HepG2 (cell line): Measurements from ENCODE around the gene ZKSCAN3. TPM values are rescaled to one million over a fixed set of nuclear protein-coding genes. Genes with fewer than 3 reads are reported as not detected.

Experiments
- ATAC-seq: fragments of 200-7000 bp; cut with Tn5 transposase; 3 replicates; pipeline ENCODE4 v1.9.1; 2020; ENCODE audit warnings: mild to moderate bottlenecking, moderate library complexity
- BruUV-seq: library from RNA; stranded (reverse); fragments of 400-500 nt; replicated peaks from 2 replicates; lab custom pipeline; 2021; lab: Mats Ljungman, UMichigan
- CTCF ChIA-PET: fragments of 300-600 bp; formaldehyde crosslinking; extraction: SDS; loops from one replicate; lab custom pipeline; 2021; ENCODE audit warnings: low total read pairs, inconsistent platforms, low intra/inter-chr PET ratio; lab: Yijun Ruan, JAX
- POLR2A ChIA-PET: fragments of 350-600 bp; sonication (Branson Sonifier 250); formaldehyde crosslinking; loops from one replicate; lab custom pipeline; 2020; ENCODE audit warnings: antibody characterized with exemption, inconsistent platforms; lab: Yijun Ruan, JAX
- DNase-seq: peaks from one replicate; pipeline ENCODE4 v3.0.0-alpha.2; 2015; ENCODE audit warnings: low spot score
- FAIRE-seq: peaks from 3 replicates; lab custom pipeline; 2011; peaks lifted over from hg19 to GRCh38; lab: Jason Lieb, UNC
- H2AFZ ChIP-seq: one replicate; pipeline ENCODE4 v1.6.1; 2011; ENCODE audit warnings: low read length, inconsistent platforms
- H3K27ac ChIP-seq: fragments of 300-600 bp; 3 replicates; pipeline ENCODE4 v1.8.0; 2011; ENCODE audit warnings: mixed run types, mild to moderate bottlenecking, mixed read lengths, low read length, inconsistent platforms; ENCODE audit not compliant: insufficient read depth; ENCODE audit errors: extremely low read length
- H3K27me3 ChIP-seq, 2 experiments: fragments of 200-600 bp in 1 of 2; 2 replicates in 1 of 2; 3 replicates in 1 of 2; pipeline versions ENCODE4 v1.6.0 to v1.8.0; 2011; ENCODE audit warnings: low read length in 2 of 2, mild to moderate bottlenecking in 2 of 2, moderate library complexity in 2 of 2, inconsistent platforms in 1 of 2; ENCODE audit not compliant: insufficient read depth in 2 of 2, control insufficient read depth in 1 of 2
- H3K36me3 ChIP-seq, 2 experiments: fragments of 200-600 bp in 1 of 2; replicated peaks in 1 of 2; 2 replicates in 1 of 2; 3 replicates in 1 of 2; pipeline versions ENCODE4 v1.5.1 to v1.8.0; 2011; ENCODE audit warnings: low read length in 2 of 2, inconsistent platforms in 1 of 2; ENCODE audit not compliant: insufficient read depth in 2 of 2, control insufficient read depth in 1 of 2
- H3K4me1 ChIP-seq: 2 replicates; pipeline ENCODE4 v1.5.1; 2012; ENCODE audit warnings: low read length, inconsistent platforms; ENCODE audit not compliant: insufficient read depth
- H3K4me2 ChIP-seq: 2 replicates; pipeline ENCODE4 v1.6.0; 2011; ENCODE audit warnings: low read depth, low read length, inconsistent platforms
- H3K4me3 ChIP-seq, 3 experiments: fragments of 200-600 bp in 1 of 3; sonication (generic), shearing (Covaris generic) in 1 of 3; replicated peaks in 1 of 3; 2 replicates each; pipeline ENCODE4 v1.5.1; 2011 to 2016; ENCODE audit warnings: low read length in 3 of 3, inconsistent platforms in 2 of 3, low read depth in 2 of 3, mild to moderate bottlenecking in 2 of 3, control low read depth in 1 of 3, mixed read lengths in 1 of 3; ENCODE audit not compliant: insufficient read depth in 1 of 3
- H3K79me2 ChIP-seq: one replicate; pipeline ENCODE4 v1.6.1; 2011; ENCODE audit warnings: low read length, inconsistent platforms; ENCODE audit not compliant: insufficient read depth
- H3K9ac ChIP-seq: 2 replicates; pipeline ENCODE4 v1.6.0; 2011; ENCODE audit warnings: mild to moderate bottlenecking, low read depth, low read length, inconsistent platforms; ENCODE audit not compliant: insufficient read depth
- H3K9me3 ChIP-seq: 2 replicates; pipeline ENCODE4 v1.5.1; 2012; ENCODE audit warnings: mild to moderate bottlenecking, low read length
- H4K20me1 ChIP-seq: 2 replicates; pipeline ENCODE4 v1.6.0; 2011; ENCODE audit warnings: inconsistent platforms, mild to moderate bottlenecking, low read length, moderate library complexity; ENCODE audit not compliant: insufficient read depth
- ATRX ChIP-seq: sonication (generic); formaldehyde crosslinking; IDR thresholded peaks from 2 replicates; pipeline ENCODE4 v1.4.0; 2020; ENCODE audit warnings: missing genetic modification reagents, borderline replicate concordance
- CREBL2 ChIP-seq: sonication (generic); formaldehyde crosslinking; IDR thresholded peaks from 2 replicates; pipeline ENCODE4 v1.8.1; 2023; ENCODE audit warnings: missing genetic modification reagents, mild to moderate bottlenecking, borderline replicate concordance
- DNMT1 ChIP-seq: sonication (generic); formaldehyde crosslinking; IDR thresholded peaks from 2 replicates; pipeline ENCODE4 v1.5.1; 2020; ENCODE audit warnings: mild to moderate bottlenecking, missing genetic modification reagents
- ETV5 ChIP-seq: IDR thresholded peaks from 2 replicates; pipeline ENCODE4 v1.6.1; 2018; ENCODE audit warnings: missing biosample characterization, missing genetic modification reagents, inconsistent platforms, borderline replicate concordance
- REPIN1 ChIP-seq: sonication (generic); formaldehyde crosslinking; IDR thresholded peaks from 2 replicates; pipeline ENCODE4 v1.8.0; 2022; ENCODE audit warnings: missing genetic modification reagents, low read depth, mild to moderate bottlenecking, borderline replicate concordance
- SAP130 ChIP-seq: IDR thresholded peaks from 2 replicates; pipeline ENCODE4 v1.6.1; 2016; ENCODE audit warnings: low read depth
- SOX5 ChIP-seq: IDR thresholded peaks from 2 replicates; pipeline ENCODE4 v1.6.1; 2016; ENCODE audit warnings: borderline replicate concordance
- TEF ChIP-seq: sonication (generic); formaldehyde crosslinking; IDR thresholded peaks from 2 replicates; pipeline ENCODE4 v1.5.0; 2020; ENCODE audit warnings: missing genetic modification reagents
- ZBTB37 ChIP-seq: sonication (generic); formaldehyde crosslinking; IDR thresholded peaks from 2 replicates; pipeline ENCODE4 v1.4.0; 2020; ENCODE audit warnings: mild to moderate bottlenecking, missing genetic modification reagents
- ZNF24 ChIP-seq: fragments of 450-650 bp; IDR thresholded peaks from 2 replicates; pipeline ENCODE4 v1.6.1; 2017; ENCODE audit warnings: antibody characterized with exemption, mild to moderate bottlenecking
- ZNF251 ChIP-seq: sonication (generic); formaldehyde crosslinking; IDR thresholded peaks from 2 replicates; pipeline ENCODE4 v1.9.0; 2021; ENCODE audit warnings: mild to moderate bottlenecking, missing genetic modification reagents
- ZNF3 ChIP-seq: IDR thresholded peaks from 2 replicates; pipeline ENCODE4 v1.7.0; 2017; ENCODE audit warnings: inconsistent platforms
- ZNF34 ChIP-seq: sonication (generic); formaldehyde crosslinking; IDR thresholded peaks from 2 replicates; pipeline ENCODE4 v1.4.0; 2020; ENCODE audit warnings: mild to moderate bottlenecking, missing genetic modification reagents, borderline replicate concordance
- ZNF598 ChIP-seq: sonication (generic); formaldehyde crosslinking; IDR thresholded peaks from 2 replicates; pipeline ENCODE4 v1.5.1; 2020; ENCODE audit warnings: mild to moderate bottlenecking, missing genetic modification reagents, borderline replicate concordance
- ZNF841 ChIP-seq: sonication (generic); formaldehyde crosslinking; IDR thresholded peaks from 2 replicates; pipeline ENCODE4 v1.8.1; 2023; ENCODE audit warnings: missing genetic modification reagents, borderline replicate concordance
- WGBS: methylation state at CpG from one replicate; pipeline ENCODE4 v1.1.6; 2017; ENCODE audit warnings: low lambda C conversion rate; 5-methylcytosine and 5-hydroxymethylcytosine counted together
- in situ Hi-C: cut with HindIII; loops from 2 replicates; pipeline ENCODE4 v1.10.0; 2017; ENCODE audit warnings: low pct_unique_long_range_greater_than_20kb; ENCODE audit not compliant: extremely low pct_ligation_motif_present
- intact Hi-C: fragments of 100-400 bp; cut with micrococcal nuclease; formaldehyde crosslinking; loops from one replicate; pipeline ENCODE4 v1.10.0; 2022; ENCODE audit not compliant: unreplicated experiment
- polyA plus RNA-seq, 8 experiments: library from polyadenylated mRNA; depleted of rRNA in 3 of 8; stranded (reverse) in 7 of 8; unstranded in 1 of 8; fragments of >200 nt; fragmentation: Illumina TruSeq in 4 of 8; extraction: Trizol in 4 of 8; gene quantifications; 2 replicates each; pipeline versions ENCODE4 v1.2.1 to v1.2.3, GENCODE V29; 2011 to 2016; ENCODE audit warnings: low read depth in 4 of 8, missing spikeins in 1 of 8, mixed read lengths in 1 of 8; ENCODE audit not compliant: insufficient read depth in 1 of 8
- total RNA-seq, 5 experiments: library from RNA; depleted of rRNA; stranded (reverse); fragments of >200 nt; fragmentation: Illumina TruSeq; extraction: Trizol; gene quantifications; 2 replicates each; pipeline ENCODE4 v1.2.3, GENCODE V29; 2016; ENCODE audit warnings: low read depth in 1 of 5
- TF ChIP-seq, protein P1 (sequence below): sonication (generic); formaldehyde crosslinking; IDR thresholded peaks from 2 replicates; pipeline ENCODE4 v1.4.0; 2020; ENCODE audit warnings: missing genetic modification reagents, mild to moderate bottlenecking, borderline replicate concordance
- TF ChIP-seq, protein P2 (sequence below): sonication (generic); formaldehyde crosslinking; IDR thresholded peaks from 2 replicates; pipeline ENCODE4 v1.8.1; 2023; ENCODE audit warnings: mild to moderate bottlenecking, missing genetic modification reagents

ZKSCAN3 gene
- total and polyA plus RNA-seq, 2 of the 13 experiments (the other 11 are each of a cell fraction or from before 2014, with no cell fraction given) = 3.3 to 7.4 TPM

GRCh38 chr6:28347119-28347518, 2.6 kb upstream of the ZKSCAN3 start:
- WGBS = 13% methylated on average over 2 of the region's 2 CpGs
- no peak overlapping the region for H3K9ac ChIP-seq
- ChIA-PET CTCF (no interaction called here), POLR2A (interaction anchor here (2.1 kb wide), 1 partner anchor 12 kb away, joined by 12 read pairs; the partner anchor contains the start of gene ZSCAN31)
- no peak overlapping the region for H3K4me3 ChIP-seq
- peaks cover 20% of the 10 kb centered on the region for H3K79me2 ChIP-seq
- in situ Hi-C loops = no loop called here
- no TSS peak for BruUV-seq
- no peak for FAIRE-seq
- H3K4me2 ChIP-seq = no peak overlapping the region
- H4K20me1 ChIP-seq = no peaks in the 10 kb centered on the region
- no peak for DNase-seq
- no peaks in the 10 kb centered on the region for H3K36me3 ChIP-seq
- no peak for ATAC-seq
- no peak overlapping the region for H2AFZ ChIP-seq
- peaks cover 35% of the 10 kb centered on the region for H3K4me1 ChIP-seq
- no peaks in the 10 kb centered on the region for H3K9me3 ChIP-seq
- intact Hi-C loops = no loop called here
- no peaks in the 10 kb centered on the region; a peak in 1 of 5 replicates for H3K27me3 ChIP-seq
- H3K27ac ChIP-seq = no peak overlapping the region
- TF ChIP-seq ZBTB37 (CRISPR knock-in tag) = no peak
- no peak for TF ChIP-seq ZNF24
- TF ChIP-seq, protein P1, sequence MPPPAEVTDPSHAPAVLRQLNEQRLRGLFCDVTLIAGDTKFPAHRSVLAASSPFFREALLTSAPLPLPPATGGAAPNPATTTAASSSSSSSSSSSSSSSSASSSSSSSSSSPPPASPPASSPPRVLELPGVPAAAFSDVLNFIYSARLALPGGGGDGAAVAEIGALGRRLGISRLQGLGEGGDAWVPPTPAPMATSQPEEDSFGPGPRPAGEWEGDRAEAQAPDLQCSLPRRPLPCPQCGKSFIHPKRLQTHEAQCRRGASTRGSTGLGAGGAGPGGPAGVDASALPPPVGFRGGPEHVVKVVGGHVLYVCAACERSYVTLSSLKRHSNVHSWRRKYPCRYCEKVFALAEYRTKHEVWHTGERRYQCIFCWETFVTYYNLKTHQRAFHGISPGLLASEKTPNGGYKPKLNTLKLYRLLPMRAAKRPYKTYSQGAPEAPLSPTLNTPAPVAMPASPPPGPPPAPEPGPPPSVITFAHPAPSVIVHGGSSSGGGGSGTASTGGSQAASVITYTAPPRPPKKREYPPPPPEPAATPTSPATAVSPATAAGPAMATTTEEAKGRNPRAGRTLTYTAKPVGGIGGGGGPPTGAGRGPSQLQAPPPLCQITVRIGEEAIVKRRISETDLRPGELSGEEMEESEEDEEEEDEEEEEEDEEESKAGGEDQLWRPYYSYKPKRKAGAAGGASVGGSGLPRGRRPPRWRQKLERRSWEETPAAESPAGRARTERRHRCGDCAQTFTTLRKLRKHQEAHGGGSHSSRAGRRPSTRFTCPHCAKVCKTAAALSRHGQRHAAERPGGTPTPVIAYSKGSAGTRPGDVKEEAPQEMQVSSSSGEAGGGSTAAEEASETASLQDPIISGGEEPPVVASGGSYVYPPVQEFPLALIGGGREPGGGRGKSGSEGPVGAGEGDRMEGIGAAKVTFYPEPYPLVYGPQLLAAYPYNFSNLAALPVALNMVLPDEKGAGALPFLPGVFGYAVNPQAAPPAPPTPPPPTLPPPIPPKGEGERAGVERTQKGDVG (CRISPR knock-in tag) = no peak
- no peak for TF ChIP-seq ZNF3 (CRISPR knock-in tag)
- TF ChIP-seq CREBL2 (CRISPR knock-in tag) = no peak
- no peak for TF ChIP-seq ZNF251 (CRISPR knock-in tag)
- TF ChIP-seq SOX5 (CRISPR knock-in tag) = no peak
- TF ChIP-seq ATRX (CRISPR knock-in tag) = no peak
- TF ChIP-seq, protein P2, sequence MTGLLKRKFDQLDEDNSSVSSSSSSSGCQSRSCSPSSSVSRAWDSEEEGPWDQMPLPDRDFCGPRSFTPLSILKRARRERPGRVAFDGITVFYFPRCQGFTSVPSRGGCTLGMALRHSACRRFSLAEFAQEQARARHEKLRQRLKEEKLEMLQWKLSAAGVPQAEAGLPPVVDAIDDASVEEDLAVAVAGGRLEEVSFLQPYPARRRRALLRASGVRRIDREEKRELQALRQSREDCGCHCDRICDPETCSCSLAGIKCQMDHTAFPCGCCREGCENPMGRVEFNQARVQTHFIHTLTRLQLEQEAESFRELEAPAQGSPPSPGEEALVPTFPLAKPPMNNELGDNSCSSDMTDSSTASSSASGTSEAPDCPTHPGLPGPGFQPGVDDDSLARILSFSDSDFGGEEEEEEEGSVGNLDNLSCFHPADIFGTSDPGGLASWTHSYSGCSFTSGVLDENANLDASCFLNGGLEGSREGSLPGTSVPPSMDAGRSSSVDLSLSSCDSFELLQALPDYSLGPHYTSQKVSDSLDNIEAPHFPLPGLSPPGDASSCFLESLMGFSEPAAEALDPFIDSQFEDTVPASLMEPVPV (CRISPR knock-in tag) = no peak
- TF ChIP-seq ZNF598 (CRISPR knock-in tag) = no peak
- TF ChIP-seq TEF = no peak
- TF ChIP-seq ZNF34 (CRISPR knock-in tag) = no peak
- no peak for TF ChIP-seq ETV5 (CRISPR knock-in tag)
- TF ChIP-seq DNMT1 (CRISPR knock-in tag) = no peak
- no peak for TF ChIP-seq SAP130 (CRISPR knock-in tag)
- no peak for TF ChIP-seq ZNF841
- no peak for TF ChIP-seq REPIN1
